GOT3 (cell line): ENCODE measurements around the gene ZNF346.

Experiments used
- DNase-seq: peaks from one replicate; lab custom pipeline; 2025; ENCODE audit warnings: mixed read lengths; lab: John Stamatoyannopoulos, UW

Gene ZNF346

DNA sequence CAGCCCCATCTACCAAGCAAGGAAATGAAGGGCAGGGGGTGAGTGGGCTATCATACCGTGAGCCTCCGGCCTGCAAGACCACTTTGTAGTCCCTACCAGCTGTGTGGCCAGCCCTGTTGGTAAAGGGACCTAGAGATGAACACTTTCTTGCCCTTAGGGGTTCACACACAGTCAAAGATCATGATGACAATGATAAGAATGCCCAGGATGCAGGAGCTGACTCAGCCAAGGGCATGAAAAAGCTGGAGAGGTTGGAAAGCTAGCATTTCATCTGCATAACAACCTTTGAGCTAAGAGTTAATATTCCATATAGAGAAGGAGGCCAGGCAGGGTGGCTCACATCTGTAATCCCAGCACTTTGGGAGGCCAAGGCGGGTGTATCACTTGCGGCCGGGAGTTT, 45.0 kb downstream of the ZNF346 start:
- DNase-seq: no peak

GRCh38 chr5:177070536-177071191, 48.2 kb downstream of the ZNF346 start:
- no peak for DNase-seq

DNA sequence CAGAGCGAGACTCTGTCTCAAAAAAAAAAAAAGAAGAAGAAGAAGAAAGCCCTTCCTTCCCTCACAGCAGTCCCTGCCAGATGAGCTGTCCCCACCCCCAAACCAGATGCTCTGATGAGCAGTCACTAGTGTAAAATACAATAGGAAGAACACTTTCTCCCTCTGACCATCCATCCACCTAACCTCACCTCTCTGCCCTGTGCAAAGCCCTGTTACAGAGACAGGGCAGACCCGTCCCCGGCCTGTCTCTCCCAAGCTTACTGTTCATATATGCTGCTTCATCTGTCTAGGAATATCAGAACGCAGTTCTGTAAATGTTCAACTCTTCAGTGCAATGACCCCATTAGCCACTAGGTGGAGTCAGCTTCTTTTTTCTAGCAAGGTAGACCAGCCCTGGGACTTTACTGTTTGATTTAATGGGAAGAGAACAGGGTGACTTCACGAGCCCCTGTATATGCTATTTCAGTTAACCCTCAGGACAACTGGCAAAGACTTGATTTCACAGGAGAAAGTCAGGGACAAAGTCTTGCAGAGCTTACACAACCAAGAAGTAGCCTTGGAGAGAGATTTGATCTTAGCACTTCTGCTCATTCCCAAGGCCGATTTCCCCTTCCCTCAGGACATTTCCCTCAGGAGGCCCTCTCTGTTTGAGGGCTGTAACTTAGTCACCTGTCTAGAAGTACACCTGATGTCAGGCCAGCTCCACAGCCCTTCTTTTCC, 49.3 kb downstream of the ZNF346 start:
- DNase-seq: no peak

DNA sequence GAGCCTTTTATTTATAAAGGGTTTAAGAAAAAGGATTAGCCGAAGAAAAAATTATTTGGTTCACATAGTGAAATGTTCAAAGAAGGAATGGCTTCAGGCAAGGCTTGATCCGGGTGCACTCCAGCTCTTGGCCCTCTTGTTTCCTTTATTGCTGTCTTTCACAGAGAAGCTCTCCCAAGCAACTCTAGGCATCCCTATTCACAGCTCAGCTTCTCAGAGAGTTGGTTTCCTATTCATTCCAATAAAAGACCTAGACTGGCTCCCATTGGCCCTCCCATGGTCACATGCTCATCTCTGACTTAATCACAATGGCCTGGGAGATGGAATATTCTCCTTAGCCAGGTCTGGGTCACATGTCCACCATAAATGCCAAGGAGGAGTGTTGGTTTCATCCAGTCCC, 54.8 kb downstream of the ZNF346 start:
- DNase-seq: no peak

DNA sequence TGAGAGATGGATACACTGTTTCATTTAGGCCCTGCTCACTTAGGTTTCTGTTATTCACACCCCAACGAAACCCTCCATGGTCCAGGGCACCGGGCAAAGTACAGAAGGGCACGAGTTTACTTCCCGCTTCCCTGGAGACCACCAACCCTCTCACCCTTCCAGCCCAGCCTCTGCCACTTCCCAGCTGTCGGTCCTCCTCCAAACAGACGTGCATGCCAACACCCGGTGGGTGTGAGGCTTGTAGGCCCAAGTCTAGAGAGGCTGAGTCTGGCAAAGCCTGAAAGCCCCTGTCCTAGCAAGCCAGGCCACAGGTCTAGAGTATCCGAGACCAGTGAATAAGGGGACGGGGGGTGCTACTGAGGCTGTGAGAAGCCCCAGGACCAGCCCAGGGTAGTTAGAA, 57.1 kb downstream of the ZNF346 start:
- no peak for DNase-seq

DNA sequence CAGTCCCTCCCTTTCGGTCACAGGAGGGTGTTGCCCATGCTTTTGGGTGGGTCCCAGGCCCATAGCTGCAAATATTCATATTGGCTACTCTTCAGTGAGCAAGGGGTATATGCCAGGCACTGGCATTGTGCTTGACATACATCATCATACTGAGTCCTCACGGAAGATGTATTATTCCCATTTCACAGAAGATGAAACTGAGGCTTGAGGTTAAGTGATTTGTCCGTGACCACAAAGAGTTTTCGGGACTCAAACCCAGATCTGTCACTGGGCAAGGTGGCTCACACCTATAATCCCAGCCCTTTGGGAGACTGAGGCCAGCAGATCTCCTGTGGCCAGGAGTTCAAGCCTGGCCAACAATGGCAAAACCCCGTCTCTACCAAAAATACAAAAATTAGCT, 57.8 kb downstream of the ZNF346 start:
- no peak for DNase-seq

DNA sequence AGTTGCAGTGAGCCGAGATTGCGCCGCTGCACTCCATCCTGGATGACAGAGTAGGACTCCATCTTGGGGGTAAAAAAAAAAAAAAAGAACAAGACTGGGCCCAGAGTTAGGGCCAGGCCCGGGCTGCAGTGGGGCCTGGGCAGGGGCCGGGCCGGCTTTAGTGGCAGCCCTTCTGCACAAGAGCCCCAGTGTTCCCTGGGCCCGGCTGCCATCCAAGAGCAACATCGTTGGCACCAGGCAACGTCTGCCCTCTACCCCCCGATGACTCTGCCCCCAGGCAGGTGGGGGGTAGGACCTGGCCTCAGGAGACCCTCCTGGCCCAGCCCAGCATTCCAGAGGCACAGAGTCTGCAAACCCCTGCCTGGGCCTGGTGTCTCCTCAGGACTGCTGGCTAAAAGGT, 59.4 kb downstream of the ZNF346 start:
- DNase-seq: no peak

- DNase-seq: no peak
These were observed 60.9 kb downstream of the ZNF346 start for GRCh38 chr5:177083357-177083756.

DNA sequence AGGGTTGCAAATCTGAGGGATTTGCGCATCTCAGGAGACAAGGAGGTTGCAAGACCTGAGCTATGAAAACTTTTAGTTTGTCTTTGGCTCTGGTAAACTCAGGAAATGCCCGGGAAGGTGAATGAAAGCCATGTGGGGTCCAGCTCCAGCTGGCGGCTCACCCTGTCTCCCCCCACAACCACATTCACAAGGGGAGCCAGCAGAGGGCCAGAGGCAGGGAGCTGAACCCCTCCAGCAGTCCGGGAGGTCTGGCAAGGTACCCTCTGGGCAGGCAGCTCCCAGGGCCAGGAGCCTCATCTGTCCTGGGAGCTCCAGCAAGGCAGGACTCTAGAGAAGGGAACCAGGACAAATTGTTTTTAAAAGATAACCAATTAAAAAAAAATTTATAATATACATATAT, 61.7 kb downstream of the ZNF346 start:
- no peak for DNase-seq

DNA sequence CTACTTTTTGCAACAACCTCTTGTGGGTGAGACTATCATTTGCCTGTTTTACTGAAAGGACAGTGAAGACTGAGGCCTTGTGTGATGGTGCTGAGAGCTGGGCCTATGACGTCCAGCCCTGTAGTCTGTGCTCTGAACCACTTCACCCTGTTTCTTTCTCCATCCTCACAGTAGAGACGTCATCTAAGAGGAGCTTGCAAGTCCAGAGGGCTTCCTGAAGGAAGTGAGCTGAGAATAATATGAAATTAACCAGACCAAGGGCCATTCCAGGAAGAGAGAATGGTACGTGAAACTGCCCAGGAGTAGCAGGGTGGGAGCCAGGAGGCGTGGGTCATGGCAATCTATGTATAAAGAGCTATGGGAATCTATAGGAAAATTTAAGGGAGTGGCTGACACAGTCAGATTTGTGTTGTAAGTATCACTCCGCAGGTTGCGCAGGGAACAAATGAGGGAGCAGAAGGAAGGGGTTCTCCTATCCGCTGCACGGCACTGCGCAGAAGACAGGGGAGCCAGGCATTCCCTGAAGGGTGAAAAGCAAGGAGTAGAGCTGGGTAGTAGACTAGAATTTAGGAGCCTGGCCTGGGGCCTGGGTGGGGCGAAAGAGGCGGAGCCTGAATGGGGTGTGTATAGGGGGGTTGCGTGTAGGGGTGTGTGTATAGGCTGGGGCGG, 63.6 kb downstream of the ZNF346 start:
- DNase-seq: no peak

DNA sequence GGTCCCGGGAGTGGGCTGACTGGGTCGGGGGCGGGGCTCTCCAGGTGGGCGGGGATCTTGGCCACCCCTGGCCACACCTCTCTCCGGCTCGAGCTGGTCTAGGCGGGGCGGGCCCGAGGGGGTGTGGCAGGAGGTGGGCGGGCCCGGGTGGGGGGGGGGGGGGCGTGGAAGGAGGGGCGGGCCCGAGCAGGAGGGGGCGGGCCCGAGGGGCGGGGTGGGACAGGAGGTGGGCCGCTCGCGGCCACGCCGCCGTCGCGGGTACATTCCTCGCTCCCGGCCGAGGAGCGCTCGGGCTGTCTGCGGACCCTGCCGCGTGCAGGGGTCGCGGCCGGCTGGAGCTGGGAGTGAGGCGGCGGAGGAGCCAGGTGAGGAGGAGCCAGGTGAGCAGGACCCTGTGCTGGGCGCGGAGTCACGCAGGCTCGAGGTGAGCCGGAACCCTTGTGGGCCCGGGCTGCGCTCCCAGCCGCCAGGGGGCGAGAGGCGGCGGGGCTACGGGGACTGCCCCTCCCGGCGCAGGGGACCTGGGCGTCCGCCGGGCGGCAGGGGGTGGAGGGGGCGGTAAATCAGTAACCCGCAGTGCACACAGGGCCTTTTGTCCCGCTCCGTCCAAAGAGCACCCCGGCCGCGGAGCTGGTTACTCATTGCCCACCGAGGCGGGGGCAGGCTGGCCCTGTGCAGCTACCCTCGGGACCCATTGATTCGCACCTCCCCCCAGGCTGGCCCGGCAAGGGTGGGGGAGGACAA, 64.3 kb downstream of the ZNF346 start, which contains the start of gene FGFR4:
FGFR4 (plus strand) TSS at position 262 of the 744 bp plus-strand sequence. CDS start 2,688 bp downstream, outside the sequence.
- DNase-seq: no peak

DNA sequence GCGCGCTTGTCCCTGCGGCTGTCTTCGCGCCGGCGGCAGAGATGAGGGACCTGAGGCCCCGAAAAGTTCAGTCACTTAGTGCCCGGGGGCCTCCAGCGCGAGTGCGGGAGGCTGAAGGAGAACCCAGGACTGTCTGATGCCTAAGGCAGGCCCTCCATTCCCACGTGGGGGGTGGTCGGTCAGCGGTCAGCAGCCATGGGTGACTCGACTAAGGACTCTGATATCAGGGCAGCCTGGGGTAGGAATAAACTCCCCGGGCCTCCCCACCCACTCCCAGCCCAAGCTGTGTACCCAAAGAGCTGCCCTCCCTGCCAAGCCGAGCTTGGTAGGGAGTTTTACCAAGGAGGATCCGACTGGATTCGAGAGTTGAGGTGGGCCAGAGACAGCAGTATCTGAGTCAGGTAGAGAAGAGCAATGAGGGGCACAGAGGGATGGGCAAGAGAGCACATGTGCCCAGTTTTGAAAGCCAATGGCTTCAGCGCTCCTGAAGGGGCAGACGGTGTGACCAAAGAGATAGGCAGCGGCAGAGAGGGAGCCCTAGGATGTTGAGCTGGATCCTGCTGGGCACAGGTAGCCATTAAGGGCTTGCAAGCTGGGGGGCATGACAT, 65.0 kb downstream of the ZNF346 start:
- DNase-seq: no peak

DNA sequence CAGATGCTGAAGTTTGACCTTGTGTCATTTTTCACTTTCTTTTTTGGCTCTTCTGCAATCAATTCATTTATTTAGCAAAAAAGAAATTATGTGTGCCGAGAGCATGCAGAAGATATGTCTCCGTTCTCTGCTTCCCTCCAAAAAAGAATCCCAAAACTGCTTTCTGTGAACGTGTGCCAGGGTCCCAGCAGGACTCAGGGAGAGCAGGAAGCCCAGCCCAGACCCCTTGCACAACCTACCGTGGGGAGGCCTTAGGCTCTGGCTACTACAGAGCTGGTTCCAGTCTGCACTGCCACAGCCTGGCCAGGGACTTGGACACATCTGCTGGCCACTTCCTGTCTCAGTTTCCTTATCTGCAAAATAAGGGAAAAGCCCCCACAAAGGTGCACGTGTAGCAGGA, 66.6 kb downstream of the ZNF346 start:
- DNase-seq: no peak

DNA sequence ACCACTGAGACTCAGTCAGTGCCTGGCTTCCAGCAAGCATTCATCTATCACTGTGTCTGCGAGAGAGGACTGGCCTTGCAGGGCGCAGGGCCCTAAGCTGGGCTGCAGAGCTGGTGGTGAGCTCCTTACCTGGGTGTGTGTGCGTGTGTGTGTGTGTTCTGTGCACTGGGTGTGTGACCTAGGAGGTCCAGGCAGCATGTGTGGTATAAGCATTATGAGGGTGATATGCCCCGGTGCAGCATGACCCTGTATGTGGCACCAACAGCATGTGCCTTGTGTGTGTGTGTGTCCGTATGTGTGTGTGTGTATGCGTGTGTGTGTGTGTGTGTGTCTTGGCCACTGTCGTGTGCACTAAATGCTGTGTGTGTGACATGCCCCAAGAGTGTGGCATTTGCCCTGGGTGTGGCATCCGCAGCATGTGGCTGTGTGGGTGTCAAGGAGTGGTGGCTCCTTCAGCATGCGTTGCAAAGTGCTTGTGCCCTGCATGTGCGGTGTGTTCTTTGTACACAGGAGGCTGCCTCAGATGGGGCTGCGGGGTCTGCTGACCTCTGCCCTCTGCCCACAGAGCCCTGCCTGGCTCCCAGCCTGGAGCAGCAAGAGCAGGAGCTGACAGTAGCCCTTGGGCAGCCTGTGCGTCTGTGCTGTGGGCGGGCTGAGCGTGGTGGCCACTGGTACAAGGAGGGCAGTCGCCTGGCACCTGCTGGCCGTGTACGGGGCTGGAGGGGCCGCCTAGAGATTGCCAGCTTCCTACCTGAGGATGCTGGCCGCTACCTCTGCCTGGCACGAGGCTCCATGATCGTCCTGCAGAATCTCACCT, 67.5 kb downstream of the ZNF346 start:
- DNase-seq: no peak

- no peak for DNase-seq
These were observed 68.3 kb downstream of the ZNF346 start for GRCh38 chr5:177090813-177091212.

DNA sequence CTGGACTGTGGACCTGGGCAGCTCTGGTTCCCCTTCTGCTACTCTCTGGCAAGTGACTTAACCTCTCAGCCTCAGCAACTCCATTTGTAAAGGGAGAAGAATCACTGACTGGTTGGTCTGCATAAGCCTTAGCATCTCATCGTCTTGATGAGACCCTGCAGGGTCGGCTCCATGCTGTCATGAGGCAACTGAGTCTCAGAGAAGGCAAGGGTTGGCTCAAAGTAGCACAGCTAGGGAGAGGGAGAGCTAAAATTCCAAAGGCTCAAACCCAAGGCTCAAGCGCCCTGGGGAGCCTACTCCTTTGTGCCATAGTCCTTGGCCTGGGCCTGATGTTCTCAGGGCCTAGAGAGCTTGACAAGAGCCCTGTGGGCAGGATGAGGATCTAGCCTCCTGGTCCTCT, 68.7 kb downstream of the ZNF346 start:
- no peak for DNase-seq

DNA sequence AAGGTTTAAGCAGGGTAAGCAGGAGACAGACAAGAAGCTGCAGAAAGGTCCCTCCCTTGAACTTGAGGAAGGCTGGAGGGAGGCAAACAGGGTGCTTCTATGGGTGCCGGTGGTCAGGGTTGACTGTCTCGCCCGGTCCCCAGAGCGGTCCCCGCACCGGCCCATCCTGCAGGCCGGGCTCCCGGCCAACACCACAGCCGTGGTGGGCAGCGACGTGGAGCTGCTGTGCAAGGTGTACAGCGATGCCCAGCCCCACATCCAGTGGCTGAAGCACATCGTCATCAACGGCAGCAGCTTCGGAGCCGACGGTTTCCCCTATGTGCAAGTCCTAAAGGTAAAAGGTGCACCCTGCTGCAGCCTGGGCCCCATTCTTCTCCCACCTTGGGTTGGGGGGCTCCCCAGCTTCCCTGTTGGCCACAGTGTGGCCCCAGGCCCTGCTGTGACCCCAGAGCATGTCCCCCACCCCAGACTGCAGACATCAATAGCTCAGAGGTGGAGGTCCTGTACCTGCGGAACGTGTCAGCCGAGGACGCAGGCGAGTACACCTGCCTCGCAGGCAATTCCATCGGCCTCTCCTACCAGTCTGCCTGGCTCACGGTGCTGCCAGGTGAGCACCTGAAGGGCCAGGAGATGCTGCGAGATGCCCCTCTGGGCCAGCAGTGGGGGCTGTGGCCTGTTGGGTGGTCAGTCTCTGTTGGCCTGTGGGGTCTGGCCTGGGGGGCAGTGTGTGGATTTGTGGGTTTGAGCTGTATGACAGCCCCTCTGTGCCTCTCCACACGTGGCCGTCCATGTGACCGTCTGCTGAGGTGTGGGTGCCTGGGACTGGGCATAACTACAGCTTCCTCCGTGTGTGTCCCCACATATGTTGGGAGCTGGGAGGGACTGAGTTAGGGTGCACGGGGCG, 69.9 kb downstream of the ZNF346 start:
- no peak for DNase-seq

DNA sequence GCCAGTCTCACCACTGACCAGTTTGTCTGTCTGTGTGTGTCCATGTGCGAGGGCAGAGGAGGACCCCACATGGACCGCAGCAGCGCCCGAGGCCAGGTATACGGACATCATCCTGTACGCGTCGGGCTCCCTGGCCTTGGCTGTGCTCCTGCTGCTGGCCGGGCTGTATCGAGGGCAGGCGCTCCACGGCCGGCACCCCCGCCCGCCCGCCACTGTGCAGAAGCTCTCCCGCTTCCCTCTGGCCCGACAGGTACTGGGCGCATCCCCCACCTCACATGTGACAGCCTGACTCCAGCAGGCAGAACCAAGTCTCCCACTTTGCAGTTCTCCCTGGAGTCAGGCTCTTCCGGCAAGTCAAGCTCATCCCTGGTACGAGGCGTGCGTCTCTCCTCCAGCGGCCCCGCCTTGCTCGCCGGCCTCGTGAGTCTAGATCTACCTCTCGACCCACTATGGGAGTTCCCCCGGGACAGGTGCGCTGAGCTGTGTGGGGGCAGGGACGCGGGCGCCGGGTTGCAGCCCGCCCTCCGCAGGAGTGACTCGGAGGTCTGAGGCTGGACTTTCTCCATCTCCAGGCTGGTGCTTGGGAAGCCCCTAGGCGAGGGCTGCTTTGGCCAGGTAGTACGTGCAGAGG, 70.7 kb downstream of the ZNF346 start:
- no peak for DNase-seq

DNA sequence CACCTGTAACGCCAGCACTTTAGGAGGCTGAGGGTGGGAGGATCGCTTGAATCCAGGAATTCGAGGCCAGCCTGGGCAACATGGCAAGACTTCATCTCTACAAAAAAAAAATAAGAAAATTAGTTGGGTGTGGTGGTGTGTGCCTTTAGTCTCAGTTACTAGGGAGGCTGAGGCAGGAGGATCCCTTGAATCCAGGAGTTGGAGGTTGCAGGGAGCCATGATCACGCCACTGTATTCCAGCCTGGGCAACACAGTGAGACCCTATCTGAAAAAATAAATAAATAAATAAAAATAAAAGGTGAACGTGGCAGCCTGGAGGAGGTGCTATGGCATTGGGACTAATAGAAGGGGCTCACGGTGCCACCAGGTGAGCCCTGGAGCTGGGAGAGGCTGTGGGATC, 71.3 kb downstream of the ZNF346 start:
- no peak for DNase-seq
